Subcutaneous adipose tissue (tissue), 4 donors: ENCODE measurements around the gene MAPK14. TPM values are rescaled to one million over a fixed set of nuclear protein-coding genes. Genes with fewer than 3 reads are reported as not detected.

Experiments
- CTCF ChIP-seq: fragments of 450-650 bp; IDR thresholded peaks from one replicate; pipeline ENCODE4 v1.5.1; 2016; ENCODE audit warnings: low read depth, mild to moderate bottlenecking, control low read depth, antibody characterized with exemption, moderate library complexity
- total RNA-seq, 4 donors: library from RNA; depleted of rRNA; stranded (reverse); fragments of >200 nt; gene quantifications; one replicate each; pipeline ENCODE4 v1.1.0, GENCODE V29; 2016

The MAPK14 gene
- total RNA-seq, 4 donors from 2014 or later = 78.2 to 96.5 (median 88.8) TPM

GRCh38 chr6:36130667-36131510 is 103.3 kb downstream of the MAPK14 start:
- TF ChIP-seq CTCF = no peak

DNA sequence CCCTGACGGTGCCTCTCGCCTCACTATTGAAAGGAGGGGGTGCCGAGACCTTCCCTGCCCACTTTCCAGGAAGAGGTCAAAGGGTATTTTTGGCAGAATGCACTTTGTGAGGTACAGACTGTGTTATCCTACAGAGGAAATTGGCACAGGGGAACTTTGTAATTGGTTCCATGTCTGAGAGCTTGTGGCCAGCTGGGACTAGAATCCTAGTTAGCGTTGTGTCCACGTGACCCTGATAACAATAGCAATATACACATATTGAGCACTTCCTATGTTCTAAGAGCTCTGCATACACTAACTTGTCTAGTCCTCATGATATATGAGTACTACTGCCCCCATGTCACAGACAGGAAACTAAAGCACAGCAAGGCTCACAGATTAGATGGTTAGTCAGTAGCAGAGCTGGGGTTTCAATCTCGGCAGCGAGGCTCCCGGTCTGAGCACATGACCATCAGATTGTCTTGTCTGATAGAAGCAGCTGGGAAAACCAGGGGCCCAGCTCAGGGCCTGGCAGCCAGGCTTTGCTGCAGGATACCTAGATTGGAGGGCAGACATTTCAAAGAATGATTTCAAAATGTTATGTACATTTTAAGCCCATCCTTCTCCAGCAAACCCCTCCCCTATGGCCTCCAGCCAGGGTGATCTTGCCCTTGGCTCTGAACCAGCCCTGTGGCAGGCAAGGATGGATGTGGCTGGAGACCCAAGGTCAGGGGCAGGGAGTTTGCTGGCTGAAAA is 104.1 kb downstream of the MAPK14 start:
- TF ChIP-seq CTCF = no peak

DNA sequence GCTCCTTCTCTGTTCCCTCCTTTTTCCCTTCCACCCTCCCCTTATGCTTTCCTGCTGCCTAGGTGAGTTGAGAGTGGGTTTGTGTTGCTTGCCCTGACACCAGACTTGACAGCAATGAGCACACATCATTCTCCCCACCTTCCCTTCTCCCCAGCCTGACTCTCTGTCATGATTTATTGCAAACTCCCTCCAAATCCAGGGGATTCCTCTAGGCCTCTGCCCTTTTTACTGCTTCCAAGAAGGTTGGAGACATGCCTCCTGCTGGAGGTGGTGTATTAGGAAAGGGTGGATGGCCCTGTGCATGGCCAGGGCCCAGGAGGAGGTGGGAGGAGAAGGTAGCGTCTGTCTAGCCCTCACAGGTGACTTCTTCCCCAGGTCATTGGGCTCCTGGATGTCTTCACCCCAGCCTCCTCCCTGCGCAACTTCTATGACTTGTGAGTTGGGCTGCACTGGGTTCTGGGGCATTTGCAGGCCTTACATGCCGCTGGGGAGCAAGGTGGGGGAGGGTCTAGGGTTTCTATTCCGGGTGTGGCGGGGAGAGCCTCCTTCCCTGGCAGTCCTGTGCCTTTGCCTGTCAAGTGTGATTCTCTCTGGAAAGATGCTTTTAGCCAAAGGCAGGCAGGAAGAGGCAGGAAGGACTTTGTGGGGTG is 104.8 kb downstream of the MAPK14 start:
- TF ChIP-seq CTCF = no peak

DNA sequence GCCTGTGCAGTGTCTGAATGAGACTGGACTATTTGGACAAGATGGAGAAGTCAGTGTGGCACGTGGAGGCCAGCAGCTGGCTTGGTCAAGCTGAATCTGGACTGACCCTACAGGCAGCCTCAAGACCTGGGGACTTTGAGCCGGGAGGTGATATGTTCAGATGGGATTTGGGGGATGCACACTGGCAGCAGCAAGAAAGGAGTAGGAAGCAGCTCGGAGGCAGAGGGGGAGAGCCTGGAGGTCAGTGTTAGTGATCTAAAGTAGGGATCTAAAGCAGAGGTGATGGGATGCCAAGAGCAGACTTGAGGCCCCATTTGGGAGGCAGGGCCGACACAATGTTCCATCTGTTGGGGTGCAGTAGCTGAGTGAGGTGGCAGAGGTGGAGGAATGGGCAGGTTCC is 105.5 kb downstream of the MAPK14 start:
- TF ChIP-seq CTCF = no peak

- TF ChIP-seq CTCF = no peak
Observed at GRCh38 chr6:36133912-36134311, 106.3 kb downstream of the MAPK14 start.

- no peak for TF ChIP-seq CTCF
Observed at GRCh38 chr6:36135053-36135731, 107.6 kb downstream of the MAPK14 start.
